Left renal pelvis (tissue), 4 donors: ENCODE measurements around the gene IRAG1. TPM values are rescaled to one million over a fixed set of nuclear protein-coding genes. Genes with fewer than 3 reads are reported as not detected.

Source experiments
- DNase-seq, 4 donors: peaks; one replicate each; pipeline ENCODE4 v3.0.0-alpha.2; 2013; ENCODE audit warnings: low read depth in 4 of 4, low spot score in 3 of 4
- polyA plus RNA-seq, 4 donors: library from polyadenylated mRNA; unstranded; fragments of 120-200 nt; gene quantifications; one replicate each; pipeline ENCODE4 v1.2.1, GENCODE V29; 2013; ENCODE audit not compliant: insufficient read length in 4 of 4

Gene IRAG1
- polyA plus RNA-seq, 4 donors: 7.9 to 11.9 (median 10.7) TPM

- DNase-seq: peak in 1 of 4 donors; percentile 30
Observed at GRCh38 chr11:10669258-10670033, 24.1 kb downstream of the IRAG1 start.

GRCh38 chr11:10667521-10667885, 26.1 kb downstream of the IRAG1 start:
- no peak for DNase-seq

DNA sequence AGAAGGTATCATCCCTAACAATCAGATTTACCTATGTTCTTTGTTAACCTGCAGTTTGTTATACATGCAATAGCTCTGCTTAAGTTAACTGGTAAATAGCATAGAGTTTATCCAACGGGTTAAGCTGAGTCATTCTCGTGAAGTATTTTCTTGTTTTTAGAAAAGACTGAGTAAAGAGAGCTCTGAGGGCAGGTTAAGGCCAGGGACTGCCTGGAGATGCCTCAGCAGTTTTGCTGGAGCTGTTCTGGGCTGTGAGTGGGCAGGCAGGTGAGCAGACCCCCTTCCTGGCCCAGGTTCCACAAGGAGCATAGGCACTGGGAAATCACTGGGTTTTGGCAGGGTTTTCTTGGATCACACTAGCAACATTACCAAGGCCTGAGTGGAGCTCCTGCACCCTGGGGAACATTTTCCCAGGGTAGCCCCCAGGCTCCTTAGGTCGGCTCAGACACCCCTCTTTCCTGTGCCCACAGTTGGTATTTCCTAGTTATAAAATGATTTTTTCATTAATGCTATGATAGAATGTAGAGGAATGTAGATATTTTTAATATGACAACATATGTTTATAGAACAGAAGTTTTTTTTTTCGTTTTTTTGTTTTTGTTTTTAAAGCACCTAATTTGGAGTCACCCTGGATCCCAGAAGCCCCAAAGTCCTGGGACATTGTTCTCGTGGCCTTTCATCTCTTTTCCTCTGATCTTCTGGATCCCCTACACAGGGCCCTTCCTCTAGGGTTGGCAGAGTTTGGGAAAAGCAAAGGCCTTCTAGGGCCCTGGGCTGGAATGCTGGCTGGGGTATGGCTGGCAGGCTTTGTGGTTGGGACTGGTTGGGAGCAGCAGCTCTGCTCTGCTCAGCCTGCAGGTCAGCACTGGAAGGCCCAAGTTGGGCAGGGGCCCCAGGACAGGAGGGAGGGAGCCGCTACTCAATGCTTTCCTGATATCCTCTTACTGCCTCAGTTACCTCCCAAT, 26.7 kb downstream of the IRAG1 start:
- no peak for DNase-seq

GRCh38 chr11:10664496-10664895, 29.1 kb downstream of the IRAG1 start:
- no peak for DNase-seq

DNA sequence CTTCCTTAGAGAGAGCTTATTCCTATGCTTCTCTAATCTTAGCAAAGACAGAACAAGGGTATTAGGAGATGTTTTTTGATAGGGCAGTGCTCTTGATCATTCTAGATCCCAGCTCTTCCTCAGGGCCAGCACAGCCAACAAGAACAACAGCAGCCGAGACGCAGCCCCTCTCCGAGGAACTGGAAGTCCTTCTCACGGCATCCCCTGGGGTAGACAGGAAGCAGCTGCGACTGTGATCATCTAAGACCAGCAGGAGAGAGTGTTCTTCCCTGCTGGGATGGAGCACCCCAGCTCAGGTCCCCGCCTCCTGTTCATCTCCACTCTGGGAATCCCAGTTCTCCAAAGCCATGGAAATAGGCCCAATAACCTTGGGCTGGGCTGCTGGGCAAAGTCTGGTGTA, 29.6 kb downstream of the IRAG1 start:
- DNase-seq: no peak

GRCh38 chr11:10663365-10663764, 30.2 kb downstream of the IRAG1 start:
- no peak for DNase-seq

DNA sequence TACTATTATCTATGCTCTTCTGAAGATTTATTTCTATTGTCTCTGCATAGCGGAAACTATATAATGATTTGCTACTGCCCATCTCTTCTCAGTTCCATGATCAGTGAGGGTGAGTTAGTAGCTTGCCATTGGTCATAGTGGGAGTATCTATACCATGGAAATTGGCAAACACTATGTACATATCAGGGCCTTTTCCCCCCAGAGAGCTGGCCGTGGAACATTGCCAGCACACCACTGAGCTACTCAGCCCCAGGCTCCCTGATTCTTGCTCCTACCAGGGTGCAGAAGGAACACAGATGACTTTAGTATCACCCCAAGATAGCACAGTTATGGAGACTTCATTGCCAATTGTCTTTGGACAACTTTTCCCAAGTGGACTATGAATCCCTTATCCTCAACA, 33.2 kb downstream of the IRAG1 start:
- no peak for DNase-seq

- DNase-seq: no peak
Observed at GRCh38 chr11:10659339-10660216, 34.0 kb downstream of the IRAG1 start.

DNA sequence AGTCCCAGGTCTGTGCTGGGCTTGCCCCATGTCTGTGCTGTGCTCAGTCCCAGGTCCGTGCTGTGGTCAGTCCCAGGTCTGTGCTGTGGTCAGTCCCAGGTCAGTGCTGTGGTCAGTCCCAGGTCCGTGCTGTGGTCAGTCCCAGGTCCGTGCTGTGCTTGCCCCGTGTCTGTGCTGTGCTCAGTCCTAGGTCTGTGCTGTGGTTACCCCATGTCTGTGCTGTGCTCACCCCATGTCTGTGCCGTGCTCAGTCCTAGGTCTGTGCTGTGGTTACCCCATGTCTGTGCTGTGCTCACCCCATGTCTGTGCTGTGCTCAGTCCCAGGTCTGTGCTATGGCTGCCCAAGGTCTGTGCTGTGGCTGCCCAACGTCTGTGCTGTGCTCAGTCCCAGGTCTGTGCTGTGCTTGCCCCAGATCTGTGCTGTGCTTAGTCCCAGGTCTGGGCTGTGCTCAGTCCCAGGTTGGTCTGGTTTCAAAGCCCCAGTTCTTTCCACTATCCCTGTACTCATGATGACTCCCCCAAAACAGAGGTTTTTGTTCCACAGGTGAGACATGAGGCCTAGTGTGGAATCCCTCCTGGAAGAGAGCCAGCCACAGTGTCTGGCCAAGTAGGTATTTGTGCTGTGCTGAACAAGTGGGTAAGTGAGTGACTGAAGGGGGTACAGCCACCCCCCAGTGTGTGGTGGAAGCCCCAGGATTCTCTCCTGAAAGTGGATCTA, 34.8 kb downstream of the IRAG1 start:
- no peak for DNase-seq

GRCh38 chr11:10657308-10658271, 36.0 kb downstream of the IRAG1 start:
- DNase-seq: no peak

- DNase-seq: no peak
Observed at GRCh38 chr11:10655943-10656576, 37.5 kb downstream of the IRAG1 start.

DNA sequence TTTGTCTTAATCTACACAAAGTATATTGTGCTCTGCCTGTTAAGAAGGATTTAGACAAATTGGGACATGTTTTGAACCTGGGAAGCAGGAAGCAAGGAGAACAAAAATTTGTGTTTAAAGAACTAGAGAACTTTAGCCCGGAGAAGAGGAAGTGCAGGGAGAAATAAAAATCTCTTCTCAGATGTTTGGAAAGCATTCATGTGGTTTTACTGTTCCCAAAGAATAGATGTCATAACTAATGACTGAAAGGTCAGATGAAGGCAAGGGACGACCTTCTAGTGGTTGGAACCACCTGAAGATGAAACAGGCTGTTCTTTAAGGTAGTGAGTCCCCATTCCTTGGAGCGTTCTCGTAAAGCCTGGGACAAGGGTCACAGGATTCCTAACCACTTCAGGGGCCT, 38.3 kb downstream of the IRAG1 start:
- no peak for DNase-seq

GRCh38 chr11:10654811-10655150, 38.8 kb downstream of the IRAG1 start:
- no peak for DNase-seq

GRCh38 chr11:10653946-10654810, 39.4 kb downstream of the IRAG1 start:
- DNase-seq: peak in 1 of 4 donors; percentile 20

- DNase-seq: no peak
Observed at GRCh38 chr11:10653261-10653660, 40.3 kb downstream of the IRAG1 start.

GRCh38 chr11:10651656-10652361, 41.7 kb downstream of the IRAG1 start:
- no peak for DNase-seq

- DNase-seq: no peak
Observed at GRCh38 chr11:10650630-10651029, 42.9 kb downstream of the IRAG1 start.
